H9 (cell line): ENCODE data around the gene CCDC33. TPM values are rescaled to one million over a fixed set of nuclear protein-coding genes. Genes with fewer than 3 reads are reported as not detected.

ENCODE experiments used
- DNase-seq: peaks from one replicate; pipeline ENCODE4 v3.0.0-alpha.2; 2017
- H2AFZ ChIP-seq: one replicate; pipeline ENCODE4 v1.6.1; 2013; ENCODE audit warnings: mild to moderate bottlenecking, low read length, control low read depth, moderate library complexity
- H2AK5ac ChIP-seq: 2 replicates; pipeline ENCODE4 v1.6.1; 2013; ENCODE audit warnings: low read length, control low read depth, mixed read lengths; ENCODE audit not compliant: insufficient read length
- H2BK120ac ChIP-seq: one replicate; pipeline ENCODE4 v1.6.1; 2013; ENCODE audit warnings: low read depth, mild to moderate bottlenecking, low read length, control low read depth, inconsistent platforms; ENCODE audit not compliant: poor library complexity, severe bottlenecking
- H2BK12ac ChIP-seq: 2 replicates; pipeline ENCODE4 v1.6.1; 2013; ENCODE audit warnings: low read length, control low read depth, mixed read lengths, low read depth; ENCODE audit not compliant: insufficient read length
- H2BK15ac ChIP-seq: 2 replicates; pipeline ENCODE4 v1.6.1; 2013; ENCODE audit warnings: low read depth, low read length, control low read depth
- H2BK20ac ChIP-seq: one replicate; pipeline ENCODE4 v1.6.1; 2013; ENCODE audit warnings: low read depth, mild to moderate bottlenecking, low read length, control low read depth, inconsistent platforms; ENCODE audit not compliant: poor library complexity, severe bottlenecking
- H2BK5ac ChIP-seq: 2 replicates; pipeline ENCODE4 v1.6.1; 2013; ENCODE audit warnings: low read length, control low read depth, mixed read lengths; ENCODE audit not compliant: insufficient read length
- H3K14ac ChIP-seq: 2 replicates; pipeline ENCODE4 v1.6.1; 2013; ENCODE audit warnings: low read length, control low read depth; ENCODE audit not compliant: insufficient read depth
- H3K18ac ChIP-seq: 2 replicates; pipeline ENCODE4 v1.6.1; 2013; ENCODE audit warnings: low read depth, mild to moderate bottlenecking, mixed read lengths, low read length, control low read depth; ENCODE audit not compliant: insufficient read length
- H3K23ac ChIP-seq: 2 replicates; pipeline ENCODE4 v1.6.1; 2013; ENCODE audit warnings: low read length, control low read depth, mixed read lengths, low read depth; ENCODE audit not compliant: insufficient read length
- H3K23me2 ChIP-seq: 2 replicates; pipeline ENCODE4 v1.6.1; 2013; ENCODE audit warnings: low read depth, mild to moderate bottlenecking, mixed read lengths, low read length, control low read depth; ENCODE audit not compliant: insufficient read length, poor library complexity, severe bottlenecking
- H3K27ac ChIP-seq: 2 replicates; pipeline ENCODE4 v1.5.1; 2013; ENCODE audit warnings: low read length, control low read depth, mixed read lengths, low read depth; ENCODE audit not compliant: insufficient read length
- H3K27me3 ChIP-seq: 2 replicates; pipeline ENCODE4 v1.6.1; 2013; ENCODE audit warnings: low read length, control low read depth, inconsistent platforms; ENCODE audit not compliant: insufficient read depth
- H3K4ac ChIP-seq: 2 replicates; pipeline ENCODE4 v1.6.1; 2013; ENCODE audit warnings: low read depth, mild to moderate bottlenecking, control low read depth, inconsistent platforms, low read length, moderate library complexity
- H3K4me1 ChIP-seq: 2 replicates; pipeline ENCODE4 v1.6.1; 2013; ENCODE audit warnings: low read length, control low read depth, inconsistent platforms; ENCODE audit not compliant: insufficient read depth
- H3K4me2 ChIP-seq: 2 replicates; pipeline ENCODE4 v1.6.1; 2013; ENCODE audit warnings: low read length, control low read depth, mixed read lengths; ENCODE audit not compliant: insufficient read length, insufficient read depth
- H3K56ac ChIP-seq: 2 replicates; pipeline ENCODE4 v1.6.1; 2013; ENCODE audit warnings: low read depth, mild to moderate bottlenecking, mixed read lengths, low read length, control low read depth; ENCODE audit not compliant: insufficient read length
- H3K79me1 ChIP-seq: 2 replicates; pipeline ENCODE4 v1.6.1; 2013; ENCODE audit warnings: low read depth, mild to moderate bottlenecking, moderate library complexity, low read length, control low read depth, inconsistent platforms; ENCODE audit not compliant: insufficient read depth, poor library complexity, severe bottlenecking
- H3K79me2 ChIP-seq: 2 replicates; pipeline ENCODE4 v1.6.1; 2013; ENCODE audit warnings: low read length, control low read depth, inconsistent platforms; ENCODE audit not compliant: insufficient read depth
- H3K9ac ChIP-seq: 2 replicates; pipeline ENCODE4 v1.6.1; 2013; ENCODE audit warnings: low read length, control low read depth, mixed read lengths; ENCODE audit not compliant: insufficient read length; ENCODE audit errors: extremely low read depth
- H3K9me3 ChIP-seq: one replicate; pipeline ENCODE4 v1.6.1; 2013; ENCODE audit warnings: low read depth, low read length, inconsistent platforms; ENCODE audit not compliant: control insufficient read depth
- H3T11ph ChIP-seq: one replicate; pipeline ENCODE4 v1.6.1; 2013; ENCODE audit warnings: mild to moderate bottlenecking, low read length, control low read depth, inconsistent platforms
- H4K20me1 ChIP-seq: one replicate; pipeline ENCODE4 v1.6.1; 2013; ENCODE audit not compliant: control insufficient read depth, insufficient read length, insufficient read depth
- H4K5ac ChIP-seq: 2 replicates; pipeline ENCODE4 v1.6.1; 2013; ENCODE audit warnings: low read depth, mild to moderate bottlenecking, mixed read lengths, low read length, control low read depth; ENCODE audit not compliant: insufficient read length
- H4K8ac ChIP-seq: replicated peaks from 2 replicates; pipeline ENCODE4 v1.6.1; 2013; ENCODE audit warnings: low read length, control low read depth, mixed read lengths, low read depth; ENCODE audit not compliant: insufficient read length
- H4K91ac ChIP-seq: 2 replicates; pipeline ENCODE4 v1.6.1; 2013; ENCODE audit warnings: low read depth, mild to moderate bottlenecking, moderate library complexity, mixed read lengths, low read length, control low read depth; ENCODE audit not compliant: insufficient read length
- H3K27ac Mint-ChIP-seq, 3 experiments: 2 replicates in 2 of 3; 3 replicates in 1 of 3; pipeline ENCODE4 v1.8.0; 2020 to 2021; ENCODE audit warnings: mixed read lengths in 3 of 3, mild to moderate bottlenecking in 1 of 3, moderate library complexity in 1 of 3
- H3K27me3 Mint-ChIP-seq: 2 replicates; pipeline ENCODE4 v1.8.0; 2021; ENCODE audit warnings: low read depth, mild to moderate bottlenecking, moderate library complexity, mixed read lengths
- H3K36me3 Mint-ChIP-seq, 3 experiments: 2 replicates in 2 of 3; 3 replicates in 1 of 3; pipeline ENCODE4 v1.8.0; 2020 to 2021; ENCODE audit warnings: low read depth in 3 of 3, mixed read lengths in 3 of 3; ENCODE audit not compliant: insufficient read depth in 1 of 3
- H3K4me1 Mint-ChIP-seq, 2 experiments: 2 replicates each; pipeline ENCODE4 v1.8.0; 2020; ENCODE audit warnings: mixed read lengths in 2 of 2
- H3K4me3 Mint-ChIP-seq, 2 experiments: 2 replicates in 1 of 2; 3 replicates in 1 of 2; pipeline ENCODE4 v1.8.0; 2020 to 2021; ENCODE audit warnings: mild to moderate bottlenecking in 2 of 2, mixed read lengths in 2 of 2, moderate library complexity in 1 of 2
- H3K9me3 Mint-ChIP-seq, 2 experiments: 2 replicates in 1 of 2; 3 replicates in 1 of 2; pipeline ENCODE4 v1.8.0; 2020; ENCODE audit warnings: mild to moderate bottlenecking in 2 of 2, mixed read lengths in 2 of 2, moderate library complexity in 1 of 2
- CTCF ChIP-seq: fragments of 200-600 bp; sonication (generic); conservative IDR thresholded peaks from 3 replicates; pipeline ENCODE4 v1.8.0; 2021; ENCODE audit warnings: antibody characterized with exemption, mild to moderate bottlenecking
- WGBS: extraction: QIAGEN DNeasy Blood & Tissue Kit; methylation state at CpG from one replicate; pipeline ENCODE4 v1.1.7; 2013; ENCODE audit warnings: missing lambda C conversion rate, low lambda C conversion rate, mixed read lengths; ENCODE audit not compliant: insufficient read length; ENCODE audit errors: extremely low coverage; 5-methylcytosine and 5-hydroxymethylcytosine counted together
- total RNA-seq: library from RNA; stranded (reverse); gene quantifications from 2 replicates; pipeline ENCODE4 v1.2.1, GENCODE V29; 2021

The CCDC33 gene
- total RNA-seq, 1 experiment from 2014 or later: 4.6 TPM

- Histone ChIP-seq H4K8ac (no peak overlapping the region), H2BK5ac (no peak overlapping the region), H3K4me2 (no peak overlapping the region), H3K79me2 (no peaks in the 10 kb centered on the region), H2AK5ac (no peak overlapping the region), H3K9me3 (no peaks in the 10 kb centered on the region), H3K23ac (no peak overlapping the region), H2BK15ac (no peak overlapping the region), H3K27ac (no peak overlapping the region), H2BK20ac (no peak overlapping the region), H2BK120ac (no peak overlapping the region), H2BK12ac (no peak overlapping the region), H2AFZ (no peak overlapping the region), H3K4me1 (peaks cover 8% of the 10 kb centered on the region; the same call in 1 of the 2 replicates), H3K79me1 (no peaks in the 10 kb centered on the region), H3K56ac (no peak overlapping the region), H4K20me1 (no peaks in the 10 kb centered on the region), H3K23me2 (no peaks in the 10 kb centered on the region), H4K91ac (no peak overlapping the region), H3K9ac (no peak overlapping the region), H4K5ac (no peak overlapping the region), H3K4ac (no peak overlapping the region), H3T11ph (no peak overlapping the region), H3K14ac (no peak overlapping the region), H3K18ac (no peak overlapping the region), H3K27me3 (no peaks in the 10 kb centered on the region)
- TF ChIP-seq CTCF: no peak
- no peak overlapping the region for H3K4me3 Mint-ChIP-seq
- H3K36me3 Mint-ChIP-seq: peaks cover 4 to 5% (median 4%) of the 10 kb centered on the region in 3 experiments; a peak in 5 of 7 replicates
- H3K9me3 Mint-ChIP-seq: peaks cover 4% of the 10 kb centered on the region in 2 experiments; a peak in 4 of 5 replicates
- WGBS: no CpG with 5 or more reads among the region's 13 CpGs
- no peaks in the 10 kb centered on the region; the same call in none of the 2 replicates for H3K27me3 Mint-ChIP-seq
- H3K27ac Mint-ChIP-seq: no peak overlapping the region; a peak in 1 of 7 replicates
- DNase-seq: no peak
- H3K4me1 Mint-ChIP-seq: peaks cover 22 to 26% of the 10 kb centered on the region in 2 experiments
Observed at GRCh38 chr15:74347757-74348250, 111.7 kb downstream of the CCDC33 start.
